ENCODE measurements around the gene CYP51A1.
"Not testable (repeated sequence)": the region's sequence is repeated elsewhere in the genome, so short reads cannot be mapped to it uniquely, and the experiment has no call there.

The CYP51A1 gene

DNA sequence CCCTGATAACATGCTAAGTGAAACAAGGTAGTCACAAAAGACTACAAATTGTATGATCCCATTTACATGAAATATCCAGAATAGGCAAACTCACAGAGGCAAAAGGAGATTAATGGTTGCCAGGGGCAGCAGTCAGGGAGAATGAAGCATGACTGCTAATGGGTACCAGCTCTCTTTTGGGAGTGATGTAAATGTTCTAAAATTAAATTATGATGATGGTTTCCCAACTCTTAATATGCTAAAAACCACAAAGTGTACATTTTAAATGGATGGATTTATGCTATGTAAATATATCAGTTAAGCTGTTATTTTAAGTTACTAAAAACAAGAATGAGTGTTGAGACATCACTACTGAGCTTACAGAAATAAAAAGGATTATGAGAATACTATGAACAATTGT, 12.6 kb downstream of the CYP51A1 start:
- no peak for DNase-seq

DNA sequence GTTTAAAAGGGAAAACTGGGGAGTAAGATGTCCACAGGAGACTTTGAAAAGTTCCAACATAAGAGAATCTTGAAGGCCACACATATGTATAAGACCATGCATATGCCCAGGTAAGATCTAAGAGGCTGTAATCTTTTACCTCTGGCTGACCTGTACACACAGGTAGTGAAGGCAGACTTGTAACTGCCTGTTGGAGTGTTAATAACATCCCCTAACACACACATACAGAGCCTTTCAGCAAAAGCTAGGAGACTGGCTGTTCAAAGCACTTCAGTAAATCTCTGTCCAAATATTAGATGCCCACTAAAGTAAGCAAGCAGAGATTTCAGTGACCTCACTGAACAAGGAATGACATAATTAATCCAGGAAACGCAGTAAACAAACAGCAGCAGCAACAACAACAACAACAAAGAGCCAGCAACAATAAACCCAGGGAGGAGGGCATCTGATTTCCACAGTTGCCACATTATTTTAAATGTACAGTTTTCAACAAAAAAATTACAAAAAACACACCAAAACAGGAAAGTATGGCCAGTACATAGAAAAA, 15.0 kb downstream of the CYP51A1 start:
- DNase-seq = no peak

DNA sequence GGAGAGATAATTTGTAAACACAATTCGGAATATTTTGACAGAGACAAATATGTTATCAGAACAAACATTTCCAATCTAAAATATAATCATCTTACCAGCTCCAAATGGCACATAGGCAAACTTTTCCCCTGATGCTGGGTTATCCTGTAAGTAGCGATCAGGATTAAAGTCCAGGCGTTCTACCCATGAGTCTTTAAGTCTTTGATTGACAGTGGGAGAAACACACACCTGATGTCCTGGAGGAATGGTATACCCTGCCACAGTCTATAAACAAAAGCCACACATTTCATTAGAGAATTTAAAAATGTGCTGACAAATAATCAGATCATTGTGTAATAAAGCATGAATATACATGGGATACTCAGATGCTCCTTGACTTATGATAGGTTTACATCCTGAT, 17.3 kb downstream of the CYP51A1 start:
- no peak for DNase-seq

DNA sequence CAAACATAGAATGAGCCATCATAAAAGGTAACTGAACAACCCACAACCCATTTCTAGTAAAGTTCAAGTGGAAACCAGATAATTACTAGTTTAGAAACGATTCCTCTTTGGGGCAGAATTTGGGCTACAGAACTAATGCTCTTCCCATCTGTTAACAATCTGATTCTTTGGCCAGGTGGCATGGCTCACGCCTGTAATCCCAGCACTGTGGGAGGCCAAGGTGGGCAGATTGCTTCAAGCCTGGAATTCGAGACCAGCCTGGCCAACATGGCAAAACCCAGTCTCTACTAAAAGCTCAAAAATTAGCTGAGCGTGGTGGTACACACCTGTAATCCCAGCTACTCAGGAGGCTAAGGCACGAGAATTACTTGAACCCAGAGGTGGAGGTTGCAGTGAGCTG, 18.5 kb downstream of the CYP51A1 start:
- DNase-seq = no peak

- DNase-seq = no peak
These were observed 23.4 kb downstream of the CYP51A1 start for GRCh38 chr7:92110857-92111256.

DNA sequence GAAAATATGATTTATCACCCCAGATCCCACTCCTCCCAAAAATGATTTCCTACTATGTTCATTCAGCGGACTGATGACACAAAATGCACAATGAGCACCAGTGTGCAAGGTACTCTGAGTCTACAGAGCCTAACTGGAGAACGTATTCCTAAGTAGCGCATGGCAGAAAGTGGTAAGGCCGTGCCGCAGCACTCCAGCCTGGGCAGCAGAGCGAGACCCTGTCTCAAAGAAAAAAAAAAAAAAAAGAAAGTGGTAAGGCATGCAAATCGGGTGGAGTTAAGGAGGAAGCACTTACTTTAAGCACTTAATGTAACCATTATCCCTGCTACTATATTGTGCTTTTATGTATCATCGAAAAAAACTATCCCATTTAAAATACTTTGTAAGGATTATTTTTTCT, 25.5 kb downstream of the CYP51A1 start:
- no peak for DNase-seq

GRCh38 chr7:92102862-92103261, 31.4 kb downstream of the CYP51A1 start:
- not testable (repeated sequence) for DNase-seq

DNA sequence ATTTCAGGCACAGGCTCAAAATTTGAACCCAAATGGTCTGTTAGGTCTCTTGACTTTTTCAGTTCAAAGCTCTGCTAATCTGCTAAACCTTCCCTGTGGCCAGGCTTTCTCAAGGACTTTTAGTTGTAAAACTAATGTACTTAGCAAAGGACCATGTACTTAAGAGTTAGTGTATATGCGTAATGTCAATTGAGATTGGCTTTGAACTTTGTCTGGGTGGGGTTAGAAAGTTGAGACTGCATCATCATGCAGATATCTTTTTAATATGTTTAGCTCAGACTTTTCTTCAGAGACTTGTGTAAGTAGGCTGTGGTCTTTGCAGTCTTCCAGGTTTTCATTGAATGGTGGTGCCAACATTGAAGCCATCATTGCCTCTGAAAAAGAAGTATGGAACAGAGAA, 33.7 kb downstream of the CYP51A1 start:
- DNase-seq = no peak

GRCh38 chr7:92095380-92095779, 38.9 kb downstream of the CYP51A1 start:
- DNase-seq = no peak

DNA sequence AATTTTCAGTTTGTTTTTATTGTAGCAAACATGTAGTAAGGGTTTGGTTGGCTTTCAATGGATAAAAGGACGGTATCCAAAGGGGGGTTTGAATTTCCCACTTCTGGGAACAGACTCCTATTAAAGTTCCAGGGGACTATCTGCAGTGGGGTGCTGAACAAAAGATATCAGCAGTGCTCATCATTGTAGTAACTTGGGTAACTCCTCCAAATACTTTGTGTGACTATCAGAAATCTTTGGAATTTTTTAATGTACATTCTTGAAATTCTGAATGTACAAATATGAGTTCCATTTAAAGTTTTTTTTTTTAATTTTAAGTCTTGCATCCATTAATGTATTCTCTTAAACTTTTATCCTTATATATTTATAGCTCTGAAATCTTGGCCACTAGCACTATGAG, 42.1 kb downstream of the CYP51A1 start:
- DNase-seq = no peak

DNA sequence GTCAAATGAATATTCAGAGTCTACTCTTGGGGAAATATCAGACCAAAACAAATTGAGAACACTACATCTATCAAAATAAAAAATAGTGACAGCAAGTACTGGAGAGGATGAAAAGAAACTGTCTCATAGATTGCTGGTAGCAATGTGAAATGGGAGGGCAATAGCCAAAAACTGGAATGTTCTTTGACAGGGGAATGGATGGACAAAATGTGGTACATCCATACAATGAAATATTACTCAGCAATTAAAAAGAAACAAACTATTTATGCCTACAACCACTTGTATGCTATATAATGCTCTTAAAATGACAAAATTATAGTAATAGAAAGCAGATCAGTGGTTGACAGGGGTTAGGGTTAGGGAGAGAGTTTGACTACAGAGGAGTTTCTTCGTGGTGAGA, 46.0 kb downstream of the CYP51A1 start:
- DNase-seq = no peak

DNA sequence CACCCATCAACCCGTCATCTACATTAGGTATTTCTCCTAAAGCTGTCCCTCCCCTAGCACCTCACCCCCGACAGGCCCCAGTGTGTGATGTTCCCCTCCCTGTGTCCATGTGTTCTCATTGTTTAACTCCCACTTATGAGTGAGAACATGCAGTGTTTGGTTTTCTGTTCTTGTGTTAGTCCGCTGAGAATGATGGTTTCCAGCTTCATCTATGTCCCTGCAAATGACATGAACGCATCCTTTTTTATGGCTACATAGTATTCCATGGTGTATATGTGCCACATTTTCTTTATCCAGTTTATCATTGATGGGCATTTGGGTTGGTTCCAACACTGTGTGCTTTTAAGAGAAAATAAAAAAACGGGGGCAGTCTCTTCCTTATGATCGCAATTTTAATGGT, 50.4 kb downstream of the CYP51A1 start:
- DNase-seq = not testable (repeated sequence)

GRCh38 chr7:92076509-92076908, 57.8 kb downstream of the CYP51A1 start:
- DNase-seq = no peak

DNA sequence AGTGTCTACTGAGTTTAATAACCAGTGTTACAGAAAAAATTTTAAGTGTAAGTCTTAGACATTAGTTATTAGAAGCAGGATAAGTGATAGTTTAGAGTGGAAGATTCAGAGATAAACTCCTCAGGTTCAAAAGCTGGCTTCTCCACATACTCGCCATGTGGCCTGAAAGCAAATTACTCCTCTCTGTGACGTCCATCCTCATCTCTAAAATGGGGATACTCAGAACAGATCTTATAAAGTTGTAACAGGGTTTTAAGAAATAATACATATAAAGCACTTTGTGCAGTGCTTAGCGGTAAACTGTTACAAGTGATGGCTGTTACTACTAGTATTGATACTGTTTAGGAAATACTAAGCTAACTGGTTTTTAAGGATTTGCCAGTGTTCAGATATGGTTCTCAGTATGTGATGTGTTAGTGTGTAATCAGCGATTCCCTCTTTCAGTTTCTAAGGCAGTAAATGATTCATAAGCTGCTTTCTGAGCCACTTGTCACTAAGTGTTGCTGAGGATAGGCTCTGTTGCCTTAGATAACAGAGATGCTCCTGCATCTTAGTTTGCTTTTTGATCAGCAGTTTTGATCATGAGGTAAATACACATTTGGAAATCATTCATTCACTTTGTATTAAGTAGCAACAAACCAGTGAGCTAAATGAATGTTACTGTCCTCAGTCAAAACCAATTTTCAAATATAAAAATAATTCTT, 58.7 kb downstream of the CYP51A1 start:
- DNase-seq = no peak

DNA sequence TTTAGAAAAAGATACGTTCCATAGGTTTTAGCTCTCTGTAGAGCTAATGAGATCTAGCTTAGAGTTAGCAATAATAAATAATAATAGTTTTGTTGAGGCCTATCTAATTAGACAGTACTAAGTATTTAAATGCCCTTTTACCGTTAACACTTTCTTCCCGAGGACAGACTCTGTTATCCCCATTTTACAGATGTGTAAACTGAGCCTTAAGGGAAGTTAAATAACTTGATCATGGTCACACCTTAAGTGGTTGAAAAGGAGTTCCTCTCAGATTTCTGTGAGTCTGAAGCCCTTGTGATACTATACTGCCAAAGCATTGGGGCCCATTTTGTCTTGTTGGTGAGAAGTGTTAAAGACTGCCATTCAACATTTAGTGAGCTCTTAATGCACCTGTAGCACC, 61.6 kb downstream of the CYP51A1 start:
- no peak for DNase-seq

- DNase-seq = no peak
These were observed 62.2 kb downstream of the CYP51A1 start for GRCh38 chr7:92072121-92072520.

- no peak for DNase-seq
These were observed 63.2 kb downstream of the CYP51A1 start for GRCh38 chr7:92071032-92071431.

DNA sequence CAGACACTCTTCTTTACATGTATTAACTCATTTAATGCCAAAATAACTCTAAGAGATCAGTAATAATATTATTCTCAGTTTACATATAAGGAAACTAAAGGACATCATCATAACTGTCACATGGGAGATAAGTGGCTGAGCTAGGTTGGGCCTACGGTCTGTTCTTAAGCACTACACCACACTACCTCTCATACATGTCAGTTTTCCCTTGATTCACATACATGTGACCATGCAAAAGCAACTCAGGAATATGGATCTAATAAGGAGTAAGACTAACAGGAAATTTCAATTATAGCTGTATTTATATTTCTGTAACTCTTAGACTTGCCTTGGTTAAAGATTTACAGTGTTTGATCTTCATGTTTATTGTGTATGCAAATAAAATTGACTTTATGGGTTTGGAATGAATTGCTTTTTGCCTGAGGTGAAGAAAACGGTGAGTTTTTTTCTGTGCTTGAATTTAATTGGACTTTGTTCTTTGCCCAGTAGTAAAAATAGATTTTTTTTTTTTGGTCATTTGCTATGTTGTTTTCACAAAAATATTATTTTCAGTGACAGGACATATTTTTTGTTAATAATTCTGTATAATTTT, 69.7 kb downstream of the CYP51A1 start:
- no peak for DNase-seq

Measured in CD4-positive, alpha-beta T cell treated with Interleukin-6 for 4 hours (primary cell).